T1000 (cell line): ENCODE data around the gene MIAT.

Experiments used
- DNase-seq: peaks from one replicate; lab custom pipeline; 2025; ENCODE audit warnings: mixed read lengths; lab: John Stamatoyannopoulos, UW

The MIAT gene

DNA sequence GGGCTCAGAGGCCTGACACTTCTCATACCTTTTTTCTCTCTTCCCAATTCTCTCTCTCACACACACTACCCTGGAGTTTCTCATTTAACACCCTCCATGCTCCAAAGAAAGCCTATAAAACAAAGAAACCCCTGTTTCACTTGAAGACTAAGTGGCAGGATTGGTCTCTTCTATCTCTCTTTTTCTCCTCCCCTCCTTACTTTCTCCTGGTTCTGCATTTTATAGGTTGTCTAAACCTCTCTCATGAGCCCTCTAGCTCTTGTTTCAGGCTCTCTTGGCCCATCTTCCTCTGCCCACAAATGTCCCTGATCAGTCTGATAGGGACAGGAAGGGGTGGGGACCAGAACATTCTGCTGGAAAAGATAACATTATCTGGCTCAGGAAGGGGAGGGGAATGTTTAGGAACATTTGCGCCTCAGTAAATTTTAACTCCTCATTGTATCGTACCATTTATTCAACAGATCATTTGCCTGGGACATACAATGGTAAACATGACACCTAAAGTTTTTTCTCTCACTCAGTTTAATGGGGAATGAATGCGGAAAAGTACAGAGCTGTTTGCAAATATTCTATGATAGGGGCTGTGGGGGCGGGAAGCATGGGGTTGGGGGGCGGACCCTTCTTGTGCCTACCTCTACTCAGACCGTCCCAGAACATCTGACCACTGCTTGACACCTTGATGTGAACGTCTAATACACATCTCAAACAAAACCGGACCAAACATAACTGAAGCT lies 24.8 kb upstream of the MIAT start:
- no peak for DNase-seq

DNA sequence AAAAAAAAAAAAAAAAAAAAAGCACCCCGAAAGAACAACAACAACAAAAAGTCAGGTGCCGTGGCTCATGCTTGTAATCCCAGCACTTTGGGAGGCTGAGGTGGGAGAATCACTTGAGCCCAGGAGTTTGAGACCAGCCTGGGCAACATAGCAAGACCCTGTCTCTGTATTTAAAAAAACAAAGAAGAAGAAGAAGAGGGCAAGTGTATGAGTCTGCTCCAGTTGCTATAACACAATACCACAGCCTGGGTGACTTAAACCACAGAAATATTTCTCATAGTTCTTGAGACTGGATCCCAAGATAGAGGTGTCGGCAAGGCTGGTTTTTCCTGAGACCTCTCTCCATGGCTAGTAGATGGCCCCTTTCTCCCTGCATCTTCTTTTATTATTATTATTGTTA lies 23.2 kb upstream of the MIAT start:
- no peak for DNase-seq

DNA sequence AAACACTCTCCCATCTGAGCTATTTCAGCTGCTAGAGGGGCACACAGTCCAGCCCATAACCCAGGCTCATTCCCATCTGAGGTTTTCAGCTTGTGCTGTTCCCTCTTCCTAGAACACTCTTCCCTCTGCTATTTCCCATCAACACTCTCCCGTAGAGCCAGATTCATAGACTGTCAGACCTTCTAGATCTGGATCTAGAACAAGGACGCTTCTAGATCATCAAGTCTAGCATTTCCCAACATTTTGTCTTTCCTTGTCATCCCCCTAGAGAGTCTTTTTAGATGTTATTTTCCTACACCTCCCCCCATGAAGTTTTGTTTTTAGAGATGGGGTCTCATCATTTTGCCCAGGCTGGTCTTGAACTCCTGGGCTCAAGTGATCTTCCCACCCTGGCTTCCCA lies 22.3 kb upstream of the MIAT start:
- DNase-seq: no peak

DNA sequence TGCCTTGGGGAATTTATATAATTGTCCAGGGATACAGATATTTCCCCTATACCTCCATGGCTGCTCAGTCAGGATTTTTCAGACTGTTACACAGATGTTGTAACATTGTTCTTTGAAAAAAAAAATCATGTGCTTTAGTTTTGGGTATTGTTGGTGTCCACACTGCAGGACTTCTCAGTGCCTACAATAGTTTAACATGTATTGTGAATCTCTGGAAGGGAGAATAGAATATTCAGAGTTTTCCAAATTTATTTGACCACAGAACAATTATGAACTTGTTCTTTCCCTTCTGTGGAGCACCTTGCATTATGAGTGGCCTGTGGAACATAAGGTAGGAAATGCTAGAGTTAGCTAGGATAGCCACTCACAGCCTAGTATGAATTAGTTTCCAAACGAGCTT lies 21.1 kb upstream of the MIAT start:
- no peak for DNase-seq

DNA sequence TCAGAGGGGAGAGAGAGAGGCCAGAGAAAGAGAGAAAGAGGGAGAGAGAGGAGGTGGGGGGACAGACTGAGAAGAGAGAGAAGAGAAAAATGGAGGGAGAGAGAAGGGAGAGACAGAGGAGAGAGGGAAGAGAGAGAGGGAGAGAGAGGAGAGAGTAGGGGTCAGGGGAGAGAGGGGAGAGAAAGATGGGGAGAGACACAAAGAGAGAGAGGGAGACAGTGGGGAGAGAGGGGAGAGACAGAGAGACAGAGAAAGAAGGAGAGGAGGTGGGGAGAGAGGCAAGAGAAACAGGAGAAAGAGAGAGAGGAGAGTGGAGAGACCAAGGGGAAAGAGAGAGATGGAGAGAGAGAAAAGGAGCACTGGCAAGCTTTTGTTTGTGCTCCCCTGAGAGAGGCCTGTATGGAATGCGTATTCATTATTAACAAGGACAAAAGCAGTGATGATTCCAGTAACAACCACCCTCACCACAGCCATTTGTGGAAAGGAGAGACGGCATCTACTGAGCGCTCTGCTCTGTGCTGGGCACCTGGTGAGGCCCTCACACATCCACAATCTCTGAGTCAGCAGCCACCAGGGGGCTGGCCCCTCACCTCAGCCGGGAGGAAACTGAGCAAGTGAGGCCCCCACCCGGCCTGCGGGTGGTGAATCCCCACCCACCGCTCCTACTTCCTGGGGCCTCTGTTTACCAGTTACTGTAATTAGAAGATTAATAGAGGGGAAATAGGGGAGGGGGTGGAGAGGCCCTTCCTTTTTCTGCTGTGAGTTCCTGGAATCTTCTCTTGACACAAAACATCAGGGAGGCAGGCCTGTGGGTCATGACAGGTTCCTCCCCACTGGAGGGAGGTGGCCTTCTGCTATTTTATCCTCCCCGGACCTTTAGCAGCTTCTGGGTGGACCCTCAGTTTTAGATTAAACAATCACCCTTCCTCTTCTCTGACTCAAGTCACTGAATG lies 14.6 kb upstream of the MIAT start:
- DNase-seq: no peak

DNA sequence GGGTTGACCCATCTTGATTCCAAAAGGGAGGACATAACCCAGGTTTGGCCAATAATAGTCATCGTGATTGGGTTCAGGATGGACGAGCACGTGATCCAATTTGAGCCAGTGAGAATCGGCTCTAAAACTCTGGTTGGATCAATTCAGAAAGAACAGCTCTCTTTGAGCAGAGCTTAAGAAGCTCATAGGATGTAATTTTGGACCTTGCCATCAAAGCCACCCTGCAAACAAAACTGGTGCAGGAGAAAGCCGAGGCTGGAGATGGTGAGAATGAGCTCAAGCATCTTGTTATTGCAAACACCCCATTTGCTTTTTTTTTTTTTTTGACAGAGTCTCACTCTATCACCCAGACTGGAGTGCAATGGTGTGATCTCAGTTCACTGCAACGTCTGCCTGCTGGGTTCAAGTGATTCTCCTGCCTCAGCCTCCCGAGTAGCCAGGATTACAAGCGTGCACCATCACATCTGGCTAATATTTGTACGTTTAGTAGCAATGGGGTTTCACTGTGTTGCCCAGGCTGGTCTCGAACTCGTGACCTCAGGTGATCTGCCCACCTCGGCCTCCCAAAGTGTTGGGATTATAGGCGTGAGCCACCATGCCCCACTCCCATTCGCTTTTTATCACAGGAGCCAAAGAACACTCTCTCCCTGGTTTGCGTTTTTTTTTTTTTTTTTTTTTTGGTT lies 13.8 kb upstream of the MIAT start:
- DNase-seq: no peak

DNA sequence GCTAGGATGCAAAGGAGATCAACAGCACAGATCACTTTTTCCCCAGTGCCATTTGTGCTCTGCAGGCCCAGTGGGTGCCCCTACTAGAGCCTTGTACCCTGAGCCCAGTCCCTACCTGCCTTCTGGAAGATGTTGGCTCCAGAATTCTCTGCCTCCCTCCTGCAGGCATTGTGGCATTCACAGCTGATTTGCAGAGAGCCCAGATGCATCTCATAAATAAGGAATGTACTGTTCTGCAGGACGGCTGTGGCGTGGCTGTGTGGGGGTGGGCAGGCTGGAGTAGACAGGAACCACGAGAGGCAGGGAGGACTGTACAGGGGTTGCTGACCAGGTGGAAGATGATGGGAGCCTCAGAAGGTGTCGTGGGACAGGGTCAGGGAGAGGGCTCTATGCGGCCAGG lies 11.2 kb upstream of the MIAT start:
- no peak for DNase-seq

DNA sequence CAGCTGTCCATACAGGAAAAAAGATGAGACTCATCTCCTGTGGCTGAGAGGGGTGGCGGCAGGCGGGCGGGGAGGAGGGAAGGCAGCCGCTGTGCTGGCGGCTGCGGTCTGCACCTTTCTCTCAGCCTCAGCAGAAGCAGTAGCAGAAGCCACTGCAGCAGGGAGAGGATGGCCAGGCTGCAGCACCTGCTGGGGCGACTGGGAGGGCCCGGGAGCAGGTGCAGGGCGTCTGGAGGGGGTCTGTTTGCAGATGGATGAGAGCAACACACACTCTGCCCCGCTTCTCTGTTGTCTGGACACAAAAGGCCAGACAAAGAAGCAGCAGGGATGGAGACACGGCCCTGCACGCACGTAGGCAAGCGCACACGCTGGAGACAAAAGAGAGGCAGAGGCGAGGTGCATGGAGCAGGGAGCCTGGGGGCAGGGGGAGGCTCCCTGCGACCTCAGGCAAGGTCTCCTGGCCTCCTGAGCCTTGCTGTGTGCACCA lies 9.3 kb upstream of the MIAT start:
- DNase-seq: no peak

DNA sequence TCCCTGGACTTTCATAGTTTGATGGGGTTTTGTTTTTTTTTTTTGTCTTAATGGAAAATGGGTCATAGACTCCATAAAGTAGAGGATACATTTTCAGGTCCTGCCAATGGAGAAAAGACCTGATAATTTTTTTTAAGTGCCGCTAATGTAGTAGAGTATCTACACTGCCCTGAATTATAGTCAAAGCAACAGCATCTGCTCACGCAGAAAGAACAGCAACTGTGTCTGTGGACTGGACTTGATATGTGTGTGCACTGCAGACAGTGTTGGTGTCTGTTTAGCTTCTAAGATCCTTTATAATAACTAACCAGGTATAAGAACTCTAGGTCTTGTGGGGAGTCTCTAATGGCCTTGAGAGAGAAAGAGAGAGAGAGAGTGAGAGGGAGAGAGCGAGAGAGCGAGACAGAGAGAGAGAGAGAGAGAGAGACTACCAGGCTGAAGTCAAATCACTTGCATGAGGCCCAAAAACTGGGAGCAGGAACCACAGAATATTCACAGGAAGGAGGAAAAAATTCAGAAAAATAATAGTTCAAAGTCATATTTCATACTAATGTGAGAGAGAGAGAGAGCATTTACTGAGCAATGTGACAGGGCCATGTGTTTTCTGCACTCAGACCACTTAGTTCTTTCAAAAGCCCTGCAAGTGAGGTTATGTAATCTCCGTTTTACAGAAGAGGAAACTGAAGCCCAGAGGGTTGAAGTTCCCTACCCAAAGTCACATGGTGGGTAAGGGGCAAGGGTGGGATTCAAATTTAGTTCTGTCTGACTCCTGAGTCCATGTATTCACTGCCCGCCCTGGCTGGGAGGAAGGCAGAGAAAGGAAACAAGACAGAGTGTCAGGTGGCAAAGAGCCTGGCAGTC lies 8.6 kb upstream of the MIAT start:
- no peak for DNase-seq

DNA sequence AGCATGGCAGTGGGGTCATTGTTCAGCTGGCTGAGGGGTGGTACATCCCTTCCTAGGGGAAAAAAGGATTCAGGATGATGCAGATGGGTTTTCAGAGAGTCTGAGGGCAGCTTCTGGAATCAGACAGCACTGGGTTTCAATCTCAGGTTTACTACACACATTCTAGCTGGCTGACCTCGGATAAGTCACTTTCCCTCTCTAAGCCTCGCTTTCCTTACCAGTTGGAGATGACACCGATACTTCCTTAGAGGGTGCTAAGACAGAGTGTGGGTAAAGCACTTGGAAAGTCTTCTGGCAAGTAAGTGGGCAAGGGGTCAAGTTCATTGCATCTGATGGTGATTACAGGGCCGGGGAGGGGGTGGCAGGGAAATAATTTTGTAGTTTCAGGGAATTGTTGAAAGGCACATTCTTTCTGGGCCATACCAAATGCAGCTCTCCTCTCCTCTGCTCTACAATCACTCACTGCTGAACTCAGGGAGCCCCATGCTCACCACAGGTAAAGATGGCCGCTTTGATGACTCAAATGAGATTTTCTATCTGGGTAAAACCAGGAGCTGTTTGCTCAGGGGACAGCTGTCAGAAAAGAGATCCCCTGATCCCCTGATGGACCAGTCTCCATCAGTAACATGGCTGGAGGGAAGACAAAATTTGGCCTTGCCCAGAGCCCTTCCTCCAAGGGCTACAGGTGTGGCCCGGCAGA lies 6.5 kb upstream of the MIAT start:
- no peak for DNase-seq

DNA sequence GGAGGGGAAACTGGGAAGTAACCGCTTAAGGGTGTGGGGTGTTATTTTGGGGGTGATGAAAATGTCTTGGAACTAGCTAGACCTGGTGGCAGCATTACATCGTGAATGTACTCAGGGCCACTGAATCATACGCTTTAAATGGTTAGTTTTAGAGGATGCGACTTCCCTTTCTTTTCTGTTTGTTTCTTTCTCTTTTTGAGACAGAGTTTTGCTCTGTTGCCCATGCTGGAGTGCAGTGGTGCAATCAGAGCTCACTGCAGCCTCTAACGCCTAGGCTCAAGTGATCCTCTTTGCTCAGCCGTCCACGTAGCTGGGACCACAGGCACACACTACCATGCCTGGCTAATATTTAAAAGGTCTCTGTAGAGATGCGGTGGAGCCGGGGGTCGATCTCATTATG lies 5.6 kb upstream of the MIAT start:
- no peak for DNase-seq

DNA sequence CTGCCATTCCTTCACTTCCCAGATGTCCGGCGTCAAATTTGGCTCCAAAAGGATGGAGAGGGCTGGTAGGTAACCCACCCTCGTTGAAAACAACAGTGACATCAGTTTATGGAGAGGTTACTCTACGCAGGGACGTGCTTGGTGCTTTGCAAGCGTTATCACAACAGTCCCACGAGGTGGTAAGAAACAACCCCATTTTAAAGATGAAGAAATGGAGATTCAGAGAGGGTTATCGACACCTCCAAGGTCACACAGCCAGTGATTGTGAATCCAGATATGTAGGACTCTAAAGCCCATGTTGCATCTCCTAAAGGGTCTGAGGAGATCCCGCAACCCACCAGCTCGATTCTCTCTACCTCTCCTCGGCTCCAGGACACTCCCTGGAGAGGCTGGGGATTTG lies 773 bp downstream of the MIAT start:
- no peak for DNase-seq

DNA sequence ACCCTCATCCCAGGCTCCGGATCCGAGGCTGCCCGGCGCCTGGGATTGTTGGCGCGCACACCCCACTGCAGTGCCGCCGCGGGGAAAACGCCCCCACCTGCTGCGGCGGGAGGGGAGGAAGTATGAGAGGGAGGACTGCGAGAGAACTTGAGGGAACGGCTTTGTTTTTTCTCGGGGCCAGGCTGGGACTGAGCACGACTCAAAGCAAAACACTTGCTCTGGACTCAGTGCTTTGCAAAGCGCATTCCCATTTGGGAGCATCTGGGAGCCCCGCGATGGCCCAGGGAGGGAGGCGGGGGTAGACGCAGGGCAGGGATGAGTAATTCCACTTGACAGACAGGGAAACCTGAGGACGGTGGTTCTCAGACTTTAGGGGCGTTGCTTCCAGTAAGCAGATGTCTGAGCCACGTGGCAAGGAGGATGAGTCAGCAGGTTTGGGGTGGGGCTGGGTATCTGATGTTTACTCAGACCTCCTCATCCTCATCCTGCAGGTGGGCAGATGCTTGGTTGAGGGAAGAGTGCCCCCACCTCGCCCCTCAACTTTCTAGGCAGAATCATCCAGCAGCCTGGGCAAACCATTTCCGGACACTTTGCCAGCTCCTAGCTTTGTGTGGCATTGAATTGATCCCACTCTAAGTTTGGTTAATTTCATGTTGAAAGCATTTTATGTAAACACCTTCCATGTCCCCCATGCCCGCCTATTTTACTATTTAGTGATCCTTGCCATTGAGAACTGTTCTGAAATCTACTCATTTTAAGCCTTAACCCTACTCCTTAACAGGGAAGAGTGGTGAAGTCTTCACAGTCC lies 1.5 kb downstream of the MIAT start:
- DNase-seq: peak; percentile 67

DNA sequence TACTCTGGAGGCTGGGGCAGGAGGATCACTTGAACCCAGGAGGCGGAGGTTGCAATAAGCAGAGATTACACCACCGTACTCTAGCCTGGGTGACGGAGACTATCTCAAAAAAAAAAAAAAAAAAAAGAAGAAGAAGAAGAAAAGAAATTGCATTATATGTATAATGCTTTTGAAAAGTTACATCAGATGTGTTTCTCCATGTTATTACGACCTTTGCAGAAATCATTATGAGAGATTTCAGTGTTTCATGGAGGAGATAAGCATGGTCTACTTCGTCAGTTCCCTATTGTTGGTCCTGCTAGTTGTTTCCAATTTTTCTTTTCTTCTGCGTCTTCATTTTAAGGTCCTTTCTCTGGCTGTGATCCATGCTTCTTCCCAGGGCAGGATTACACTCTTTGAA lies 3.0 kb downstream of the MIAT start:
- DNase-seq: no peak

DNA sequence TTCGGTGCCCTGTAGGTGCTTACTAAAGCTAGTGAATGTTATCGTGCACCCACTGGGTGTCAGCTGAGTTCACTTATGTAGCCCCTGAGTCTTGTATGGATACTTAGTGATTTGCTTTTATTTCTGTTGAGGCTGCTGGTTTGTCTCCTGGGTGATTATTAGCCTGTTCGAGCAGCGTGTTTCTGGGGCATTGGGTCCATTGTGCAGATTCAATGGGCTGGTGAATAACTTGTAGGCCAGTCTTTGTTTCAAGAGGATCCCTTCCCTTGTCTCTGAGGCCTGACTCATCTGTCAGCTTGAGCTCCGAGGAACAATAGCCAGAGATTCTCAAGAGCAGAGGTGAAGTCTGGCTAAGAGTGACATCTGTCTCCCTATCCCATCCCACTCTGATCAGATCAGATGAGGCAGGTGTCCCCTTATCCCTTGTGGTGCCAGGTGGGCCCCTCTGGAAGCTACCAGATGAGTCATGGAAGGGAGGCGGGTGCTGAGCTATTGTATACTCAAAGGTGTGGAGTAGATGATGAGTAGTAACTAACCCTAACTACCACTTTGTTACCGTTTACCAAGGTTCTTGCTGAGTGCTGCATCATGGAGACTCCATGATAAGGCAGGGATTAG lies 3.7 kb downstream of the MIAT start:
- no peak for DNase-seq

DNA sequence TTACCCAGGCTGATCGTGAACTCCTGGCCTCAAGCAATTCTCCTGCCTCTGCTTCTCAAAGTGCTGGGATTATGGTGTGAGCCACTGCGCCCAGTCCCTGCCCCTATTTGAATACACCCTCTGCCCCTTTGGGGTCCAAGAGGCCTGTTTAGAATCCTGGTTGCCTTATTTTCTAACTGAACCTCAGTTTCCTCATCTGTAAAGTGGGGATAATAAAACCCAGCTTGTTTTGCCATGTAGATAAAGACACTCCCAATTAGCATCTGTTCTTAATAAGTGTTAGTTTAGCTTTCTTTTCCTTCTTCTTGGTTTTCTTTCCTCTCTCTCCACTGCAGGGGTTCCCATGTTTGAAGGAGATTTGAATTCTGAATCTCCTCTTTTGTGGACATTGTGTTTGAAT lies 4.8 kb downstream of the MIAT start:
- DNase-seq: no peak

DNA sequence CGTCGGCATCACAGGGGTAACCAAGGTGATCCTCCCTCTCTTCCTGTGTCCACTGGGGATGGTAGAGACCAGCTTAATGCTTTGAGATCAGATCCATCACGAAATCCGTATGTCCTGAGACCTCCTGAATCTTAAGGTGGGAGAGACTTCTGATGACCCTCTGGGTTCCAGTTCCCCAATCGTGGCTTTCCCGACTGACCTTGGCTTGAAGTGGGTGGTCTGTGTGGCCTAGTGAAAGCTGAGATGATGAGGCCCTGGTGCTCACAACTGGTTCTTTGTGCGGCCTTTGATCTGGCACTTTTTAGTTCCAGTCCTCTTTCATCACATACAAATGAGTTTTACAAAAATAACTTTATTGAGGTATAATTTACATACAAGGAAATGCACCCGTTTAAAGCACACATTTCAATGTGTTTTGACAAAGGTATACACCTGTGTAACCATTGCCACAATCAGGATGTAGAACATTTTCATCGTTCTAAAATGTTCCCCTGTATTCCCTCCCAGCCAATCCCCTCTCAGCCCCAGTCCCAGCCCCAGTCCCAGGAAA lies 6.1 kb downstream of the MIAT start:
- DNase-seq: no peak

DNA sequence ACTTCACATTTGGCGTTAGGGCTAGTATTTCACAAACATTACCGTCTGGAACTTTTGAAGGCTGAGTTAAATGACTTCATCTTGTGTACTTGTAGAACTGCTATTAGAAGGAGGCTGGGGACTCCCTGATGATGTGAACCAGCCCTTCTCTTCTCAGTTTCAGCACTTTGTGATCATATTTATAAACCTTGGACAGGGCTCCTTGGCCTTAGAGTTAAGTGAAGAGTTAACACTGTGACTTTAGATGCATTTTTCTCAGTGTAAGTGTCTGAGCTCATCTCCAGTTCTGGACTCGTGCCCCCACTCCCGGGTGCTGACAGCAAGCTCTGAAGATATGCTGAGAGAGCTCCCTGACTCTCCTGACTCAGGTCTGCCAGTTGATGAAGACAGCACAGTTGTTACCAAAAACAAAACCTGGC lies 8.4 kb downstream of the MIAT start:
- no peak for DNase-seq

DNA sequence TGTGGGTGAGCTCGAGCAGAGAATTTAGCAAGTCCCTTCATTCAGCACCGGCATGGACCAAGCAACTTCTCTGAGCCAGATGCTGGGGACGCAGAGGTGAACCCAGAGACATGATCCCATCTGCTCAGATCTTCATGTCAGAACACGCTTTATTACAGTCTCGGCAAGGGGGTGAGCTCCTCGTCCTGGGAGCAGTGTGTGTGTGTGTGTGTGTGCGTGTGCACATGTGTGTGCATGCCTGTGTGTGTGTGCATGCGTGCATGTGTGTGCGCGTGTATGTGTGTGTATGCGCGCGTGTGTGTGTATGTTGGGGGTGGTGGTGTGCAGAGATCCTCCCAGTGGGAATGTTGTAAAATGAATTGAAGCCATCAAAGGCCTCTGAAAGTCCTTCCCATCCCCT lies 9.8 kb downstream of the MIAT start:
- no peak for DNase-seq
